GM06990 (cell line): ENCODE data around the gene SARS2.
"Not testable (repeated sequence)": the region's sequence is repeated elsewhere in the genome, so short reads cannot be mapped to it uniquely, and the experiment has no call there.

ENCODE experiments used
- DNase-seq: peaks from one replicate; pipeline ENCODE4 v3.0.0-alpha.2; 2011; ENCODE audit not compliant: insufficient read length; ENCODE audit errors: extremely low read depth
- H3K27me3 ChIP-seq: replicated peaks from 2 replicates; pipeline ENCODE4 v1.6.0; 2011; ENCODE audit warnings: low read length; ENCODE audit not compliant: control insufficient read depth, insufficient read depth
- H3K36me3 ChIP-seq: 2 replicates; pipeline ENCODE4 v1.5.1; 2011; ENCODE audit warnings: low read length; ENCODE audit not compliant: control insufficient read depth, insufficient read depth
- H3K4me3 ChIP-seq: replicated peaks from 2 replicates; pipeline ENCODE4 v1.5.1; 2011; ENCODE audit warnings: low read depth, mild to moderate bottlenecking, control low read depth, low read length
- CTCF ChIP-seq: IDR thresholded peaks from 2 replicates; pipeline ENCODE4 v1.5.1; 2011; ENCODE audit warnings: low read length, control low read depth, mild to moderate bottlenecking, inconsistent platforms; ENCODE audit not compliant: insufficient read depth, poor library complexity, severe bottlenecking

SARS2 gene

GRCh38 chr19:38975214-38975860, 44.8 kb upstream of the SARS2 start, which contains the start of gene FBXO17:
FBXO17 (minus strand) TSS chr19:38975742; CDS start chr19:38950319, 25,423 bp downstream.
- DNase-seq: peak; percentile 65
- Histone ChIP-seq H3K4me3 (no peak within 1 kb of the TSS), H3K36me3 (no peaks in the 10 kb centered on the region), H3K27me3 (no peaks in the 10 kb centered on the region)
- TF ChIP-seq CTCF: no peak

- Histone ChIP-seq H3K4me3 (no peak overlapping the region), H3K27me3 (no peaks in the 10 kb centered on the region), H3K36me3 (no peaks in the 10 kb centered on the region)
- DNase-seq: no peak
- no peak for TF ChIP-seq CTCF
Observed at GRCh38 chr19:38974624-38975213, 44.2 kb upstream of the SARS2 start.

GRCh38 chr19:38971672-38972071, 41.1 kb upstream of the SARS2 start:
- Histone ChIP-seq H3K27me3 (no peaks in the 10 kb centered on the region), H3K36me3 (no peaks in the 10 kb centered on the region), H3K4me3 (no peak overlapping the region)
- no peak for DNase-seq
- TF ChIP-seq CTCF: no peak

GRCh38 chr19:38970664-38971532, 40.3 kb upstream of the SARS2 start:
- Histone ChIP-seq H3K36me3 (no peaks in the 10 kb centered on the region), H3K4me3 (no peak overlapping the region), H3K27me3 (no peaks in the 10 kb centered on the region)
- DNase-seq: no peak
- TF ChIP-seq CTCF: no peak

- H3K36me3 ChIP-seq, H3K4me3 ChIP-seq, DNase-seq, H3K27me3 ChIP-seq: not testable (repeated sequence)
Observed at GRCh38 chr19:38966149-38966548, 35.6 kb upstream of the SARS2 start.

- Histone ChIP-seq H3K36me3 (no peaks in the 10 kb centered on the region), H3K4me3 (no peak overlapping the region), H3K27me3 (no peaks in the 10 kb centered on the region)
- TF ChIP-seq CTCF: no peak
- no peak for DNase-seq
Observed at GRCh38 chr19:38964738-38965137, 34.2 kb upstream of the SARS2 start.
